Measurements from ENCODE around the gene PSME3IP1. TPM values are rescaled to one million over a fixed set of nuclear protein-coding genes. Genes with fewer than 3 reads are reported as not detected.

Gene PSME3IP1
- total RNA-seq, 1 experiment from 2014 or later = 143 TPM

DNA sequence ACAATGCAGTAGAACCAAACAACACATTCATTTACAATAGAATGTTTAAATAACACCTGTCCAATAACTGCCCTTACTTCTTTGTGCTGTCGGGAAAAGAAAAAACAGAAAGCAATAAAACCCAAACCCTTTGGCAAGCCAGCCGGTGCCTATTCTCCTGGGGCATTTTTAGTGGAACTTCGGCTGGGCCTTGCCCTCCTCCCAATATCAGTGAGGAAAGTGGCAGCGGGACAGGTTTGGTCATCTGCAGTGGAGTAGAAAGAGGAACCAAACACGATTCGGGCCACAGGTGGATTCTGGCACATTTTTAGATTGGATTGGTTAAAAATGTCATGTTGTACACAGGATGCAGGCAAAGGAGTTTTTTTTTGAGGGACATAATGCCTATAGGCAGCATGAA, 32.0 kb downstream of the PSME3IP1 start:
- Mint-ChIP-seq H3K4me1 (ENCODE audit: low read depth, unreplicated experiment) (peaks cover 12% of the 10 kb centered on the region), H3K9me3 (ENCODE audit: unreplicated experiment) (no peaks in the 10 kb centered on the region), H3K27ac (ENCODE audit: unreplicated experiment) (peak overlapping the region; percentile 34), H3K4me3 (ENCODE audit: unreplicated experiment) (no peak overlapping the region), H3K36me3 (ENCODE audit: insufficient read depth, unreplicated experiment) (peaks cover 58% of the 10 kb centered on the region), H3K27me3 (ENCODE audit: insufficient read depth, unreplicated experiment) (no peaks in the 10 kb centered on the region)
- ChIA-PET CTCF (no interaction called here), POLR2A (no interaction called here)
- TF ChIP-seq, protein P1, sequence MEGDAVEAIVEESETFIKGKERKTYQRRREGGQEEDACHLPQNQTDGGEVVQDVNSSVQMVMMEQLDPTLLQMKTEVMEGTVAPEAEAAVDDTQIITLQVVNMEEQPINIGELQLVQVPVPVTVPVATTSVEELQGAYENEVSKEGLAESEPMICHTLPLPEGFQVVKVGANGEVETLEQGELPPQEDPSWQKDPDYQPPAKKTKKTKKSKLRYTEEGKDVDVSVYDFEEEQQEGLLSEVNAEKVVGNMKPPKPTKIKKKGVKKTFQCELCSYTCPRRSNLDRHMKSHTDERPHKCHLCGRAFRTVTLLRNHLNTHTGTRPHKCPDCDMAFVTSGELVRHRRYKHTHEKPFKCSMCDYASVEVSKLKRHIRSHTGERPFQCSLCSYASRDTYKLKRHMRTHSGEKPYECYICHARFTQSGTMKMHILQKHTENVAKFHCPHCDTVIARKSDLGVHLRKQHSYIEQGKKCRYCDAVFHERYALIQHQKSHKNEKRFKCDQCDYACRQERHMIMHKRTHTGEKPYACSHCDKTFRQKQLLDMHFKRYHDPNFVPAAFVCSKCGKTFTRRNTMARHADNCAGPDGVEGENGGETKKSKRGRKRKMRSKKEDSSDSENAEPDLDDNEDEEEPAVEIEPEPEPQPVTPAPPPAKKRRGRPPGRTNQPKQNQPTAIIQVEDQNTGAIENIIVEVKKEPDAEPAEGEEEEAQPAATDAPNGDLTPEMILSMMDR (IDR thresholded peaks at IDR 0.05; ENCODE audit: insufficient read depth in 1 of 2, low read depth in 1 of 2, low read length in 1 of 2, severe bottlenecking in 1 of 2, unreplicated experiment in 1 of 2) = no peak
- peaks cover 9% of the 10 kb centered on the region for H3K36me3 ChIP-seq (ENCODE audit: control insufficient read depth, insufficient read depth, low read length)
- intact Hi-C loops (cut with micrococcal nuclease; ENCODE audit: unreplicated experiment) = no loop called here
- TSS peak; percentile 64 for BruUV-seq (replicated peaks)
- DNase-seq = no peak
- H3K4me3 ChIP-seq (ENCODE audit: low read depth, low read length) = no peak overlapping the region
- H3K9me3 ChIP-seq = no peaks in the 10 kb centered on the region
- H3K4me1 ChIP-seq = no peaks in the 10 kb centered on the region
- H3K27me3 ChIP-seq (replicated peaks; ENCODE audit: control insufficient read depth, insufficient read depth, low read length) = no peaks in the 10 kb centered on the region

DNA sequence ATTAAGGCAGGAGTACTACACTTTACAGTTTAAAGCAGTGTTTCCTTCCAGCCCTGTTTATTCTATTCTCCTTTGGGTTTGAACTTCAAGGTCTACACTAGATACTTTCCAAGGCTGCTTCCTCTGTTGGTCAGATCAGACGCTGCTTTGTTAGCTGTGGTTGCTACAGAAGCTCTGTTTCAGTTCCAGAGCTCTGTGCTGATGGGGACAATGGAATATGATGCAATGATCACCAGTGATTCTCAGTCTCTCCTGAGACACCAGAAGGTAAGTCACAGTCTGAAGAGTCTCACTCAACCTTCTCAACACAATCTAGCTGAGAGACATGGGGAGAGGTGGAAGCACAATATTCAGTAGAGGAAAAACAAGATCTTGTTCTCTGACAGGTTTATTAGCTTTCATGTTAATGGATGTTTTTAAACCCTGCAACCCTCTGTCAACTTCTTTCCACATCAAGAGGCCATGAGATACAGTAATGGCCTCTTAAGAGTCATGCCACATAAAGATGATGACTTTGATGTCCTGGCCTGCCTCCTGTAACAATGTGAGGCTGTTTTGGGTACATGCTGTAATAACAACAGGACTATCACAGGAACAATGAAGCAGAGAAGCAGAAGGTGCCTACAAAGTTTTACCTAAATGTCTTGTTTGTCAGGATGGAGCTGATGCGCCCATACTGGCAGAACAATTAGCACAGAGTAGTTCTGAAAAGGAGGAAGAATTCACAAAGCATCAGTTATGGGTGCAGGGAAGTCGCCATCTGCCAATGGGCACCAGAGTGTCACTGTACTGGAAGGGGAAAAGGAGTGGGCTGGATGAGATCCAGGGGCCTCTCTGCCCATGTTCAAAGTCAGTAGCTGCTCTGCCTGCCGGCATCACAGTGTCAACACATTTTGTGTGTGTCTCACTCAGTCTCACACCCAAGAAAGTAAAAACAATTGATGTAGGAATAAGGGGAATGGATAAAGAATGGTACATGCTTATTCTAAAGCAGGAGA, 33.4 kb downstream of the PSME3IP1 start:
- DNase-seq = no peak
- no peaks in the 10 kb centered on the region for H3K27me3 ChIP-seq (replicated peaks; ENCODE audit: control insufficient read depth, insufficient read depth, low read length)
- no peaks in the 10 kb centered on the region for H3K27me3 Mint-ChIP-seq (ENCODE audit: insufficient read depth, unreplicated experiment)
- H3K4me3 Mint-ChIP-seq (ENCODE audit: unreplicated experiment) = no peak overlapping the region
- no peaks in the 10 kb centered on the region for H3K9me3 Mint-ChIP-seq (ENCODE audit: unreplicated experiment)
- H3K36me3 Mint-ChIP-seq (ENCODE audit: insufficient read depth, unreplicated experiment) = peaks cover 50% of the 10 kb centered on the region
- TF ChIP-seq, protein P1 (IDR thresholded peaks at IDR 0.05; ENCODE audit: insufficient read depth in 1 of 2, low read depth in 1 of 2, low read length in 1 of 2, severe bottlenecking in 1 of 2, unreplicated experiment in 1 of 2) = no peak
- ChIA-PET CTCF (interaction anchor here (1.5 to 1.6 kb wide), 2 partner anchors 33 to 68 kb away, joined by 3 to 4 read pairs; partner anchors contain the start of genes PSME3IP1 and RSPRY1), POLR2A (no interaction called here)
- no TSS peak for BruUV-seq (replicated peaks)
- no peaks in the 10 kb centered on the region for H3K4me1 ChIP-seq
- peaks cover 9% of the 10 kb centered on the region for H3K36me3 ChIP-seq (ENCODE audit: control insufficient read depth, insufficient read depth, low read length)
- no peaks in the 10 kb centered on the region for H3K9me3 ChIP-seq
- intact Hi-C loops (cut with micrococcal nuclease; ENCODE audit: unreplicated experiment) = no loop called here
- H3K4me3 ChIP-seq (ENCODE audit: low read depth, low read length) = no peak overlapping the region
- peaks cover 12% of the 10 kb centered on the region for H3K4me1 Mint-ChIP-seq (ENCODE audit: low read depth, unreplicated experiment)
- H3K27ac Mint-ChIP-seq (ENCODE audit: unreplicated experiment) = no peak overlapping the region

DNA sequence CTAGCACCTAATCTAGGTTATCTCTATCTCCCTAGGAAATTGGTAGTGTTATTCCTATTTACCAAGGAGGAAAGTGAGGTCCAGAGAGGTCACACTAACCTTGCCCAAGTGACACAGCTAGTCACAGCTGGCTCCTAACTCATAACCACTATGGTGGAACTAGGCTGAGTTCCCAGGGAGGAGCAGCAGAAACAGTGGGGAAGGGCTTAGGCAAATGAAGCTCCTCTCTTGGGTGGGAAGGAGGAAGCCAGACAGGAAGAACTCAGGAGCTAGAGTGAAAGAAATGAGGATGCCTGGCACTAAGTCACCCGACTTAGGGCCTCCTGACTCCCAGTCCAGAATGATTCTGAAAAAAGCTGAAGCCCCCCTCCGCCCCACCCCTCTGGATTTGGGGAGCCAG, 34.5 kb downstream of the PSME3IP1 start:
- H3K9me3 ChIP-seq = no peaks in the 10 kb centered on the region
- TF ChIP-seq, protein P1 (IDR thresholded peaks at IDR 0.05; ENCODE audit: insufficient read depth in 1 of 2, low read depth in 1 of 2, low read length in 1 of 2, severe bottlenecking in 1 of 2, unreplicated experiment in 1 of 2) = no peak
- H3K4me3 ChIP-seq (ENCODE audit: low read depth, low read length) = no peak overlapping the region
- DNase-seq = no peak
- CTCF ChIA-PET = interaction anchor here (0.7 to 2.0 kb wide), 4 partner anchors 23 to 67 kb away, joined by 3 to 6 read pairs (median 4); partner anchors contain the start of genes CPNE2, PSME3IP1 and RSPRY1
- Mint-ChIP-seq H3K27me3 (ENCODE audit: insufficient read depth, unreplicated experiment) (no peaks in the 10 kb centered on the region), H3K4me1 (ENCODE audit: low read depth, unreplicated experiment) (peaks cover 5% of the 10 kb centered on the region), H3K9me3 (ENCODE audit: unreplicated experiment) (no peaks in the 10 kb centered on the region), H3K36me3 (ENCODE audit: insufficient read depth, unreplicated experiment) (peaks cover 40% of the 10 kb centered on the region), H3K27ac (ENCODE audit: unreplicated experiment) (no peak overlapping the region), H3K4me3 (ENCODE audit: unreplicated experiment) (no peak overlapping the region)
- POLR2A ChIA-PET = no interaction called here
- intact Hi-C loops (cut with micrococcal nuclease; ENCODE audit: unreplicated experiment) = no loop called here
- H3K27me3 ChIP-seq (replicated peaks; ENCODE audit: control insufficient read depth, insufficient read depth, low read length) = no peaks in the 10 kb centered on the region
- H3K4me1 ChIP-seq = no peaks in the 10 kb centered on the region
- peaks cover 6% of the 10 kb centered on the region for H3K36me3 ChIP-seq (ENCODE audit: control insufficient read depth, insufficient read depth, low read length)
- BruUV-seq (replicated peaks) = no TSS peak
